IMR-90 (cell line): ENCODE measurements around the gene PNKD. TPM values are rescaled to one million over a fixed set of nuclear protein-coding genes. Genes with fewer than 3 reads are reported as not detected.

Source experiments
- ATAC-seq: fragments of 200-7000 bp; cut with Tn5 transposase; 2 replicates; pipeline ENCODE4 v1.9.1; 2020; ENCODE audit warnings: low read depth, mild to moderate bottlenecking, moderate library complexity
- BruUV-seq: library from RNA; stranded (reverse); fragments of 400-500 nt; replicated peaks from 2 replicates; lab custom pipeline; 2021; lab: Mats Ljungman, UMichigan
- CTCF ChIA-PET: fragments of 300-600 bp; formaldehyde crosslinking; extraction: SDS; loops from one replicate; lab custom pipeline; 2021; ENCODE audit warnings: antibody characterized with exemption; lab: Yijun Ruan, JAX
- POLR2A ChIA-PET: fragments of 300-600 bp; sonication (Branson Sonifier 250); formaldehyde crosslinking; loops from one replicate; lab custom pipeline; 2022; ENCODE audit warnings: antibody characterized with exemption; ENCODE audit not compliant: unreplicated experiment; lab: Charles Lee
- DNase-seq: peaks from one replicate; pipeline ENCODE4 v3.0.0; 2013
- H2AFZ ChIP-seq: replicated peaks from 2 replicates; pipeline ENCODE3; 2013; ENCODE audit warnings: low read length, mild to moderate bottlenecking; ENCODE audit not compliant: poor library complexity
- H2AK5ac ChIP-seq: 2 replicates; pipeline ENCODE4 v1.6.1; 2013; ENCODE audit warnings: low read depth, low read length, inconsistent platforms
- H2AK9ac ChIP-seq: replicated peaks from 2 replicates; pipeline ENCODE3; 2013; ENCODE audit warnings: mild to moderate bottlenecking, low read depth, low read length, moderate library complexity; ENCODE audit not compliant: poor library complexity
- H2BK120ac ChIP-seq: 2 replicates; pipeline ENCODE4 v1.6.1; 2013; ENCODE audit warnings: low read depth, low read length, inconsistent platforms
- H2BK15ac ChIP-seq: 3 replicates; pipeline ENCODE4 v1.6.1; 2013; ENCODE audit warnings: low read depth, low read length, inconsistent platforms
- H2BK20ac ChIP-seq: 2 replicates; pipeline ENCODE4 v1.6.1; 2013; ENCODE audit warnings: low read depth, mild to moderate bottlenecking, inconsistent platforms, low read length, moderate library complexity
- H2BK5ac ChIP-seq: 2 replicates; pipeline ENCODE4 v1.6.1; 2013; ENCODE audit warnings: mild to moderate bottlenecking, low read depth, low read length, inconsistent platforms; ENCODE audit not compliant: poor library complexity, severe bottlenecking
- H3K14ac ChIP-seq: replicated peaks from 2 replicates; pipeline ENCODE4 v1.6.1; 2013; ENCODE audit warnings: low read depth, low read length, inconsistent platforms
- H3K18ac ChIP-seq: 2 replicates; pipeline ENCODE4 v1.6.1; 2013; ENCODE audit warnings: low read depth, low read length, control low read depth
- H3K23ac ChIP-seq: 2 replicates; pipeline ENCODE4 v1.6.1; 2013; ENCODE audit warnings: low read depth, low read length, inconsistent platforms
- H3K27ac ChIP-seq: 2 replicates; pipeline ENCODE4 v1.5.1; 2013; ENCODE audit warnings: mild to moderate bottlenecking, control low read depth, low read length; ENCODE audit not compliant: insufficient read depth
- H3K27me3 ChIP-seq: 2 replicates; pipeline ENCODE4 v1.6.1; 2013; ENCODE audit warnings: low read length; ENCODE audit not compliant: control insufficient read depth, insufficient read depth
- H3K36me3 ChIP-seq: 2 replicates; pipeline ENCODE4 v1.6.1; 2013; ENCODE audit warnings: low read length, mixed read lengths; ENCODE audit not compliant: control insufficient read depth, insufficient read depth
- H3K4ac ChIP-seq: 2 replicates; pipeline ENCODE4 v1.6.1; 2013; ENCODE audit warnings: low read depth, low read length, inconsistent platforms
- H3K4me1 ChIP-seq: 2 replicates; pipeline ENCODE4 v1.6.1; 2013; ENCODE audit warnings: low read length, mixed read lengths; ENCODE audit not compliant: control insufficient read depth, insufficient read depth
- H3K4me2 ChIP-seq: 2 replicates; pipeline ENCODE4 v1.6.1; 2013; ENCODE audit warnings: low read depth, mild to moderate bottlenecking, control low read depth, low read length, moderate library complexity
- H3K4me3 ChIP-seq: 2 replicates; pipeline ENCODE4 v1.5.1; 2013; ENCODE audit warnings: low read depth, mild to moderate bottlenecking, control low read depth, low read length, moderate library complexity; ENCODE audit not compliant: insufficient read depth
- H3K56ac ChIP-seq: 2 replicates; pipeline ENCODE4 v1.6.1; 2013; ENCODE audit warnings: low read length, inconsistent platforms; ENCODE audit not compliant: insufficient read depth; ENCODE audit errors: extremely low read depth
- H3K79me1 ChIP-seq, 2 experiments: 2 replicates each; pipeline ENCODE4 v1.6.1; 2013; ENCODE audit warnings: low read length in 2 of 2, inconsistent platforms in 1 of 2, low read depth in 1 of 2
- H3K9ac ChIP-seq: 2 replicates; pipeline ENCODE4 v1.6.1; 2013; ENCODE audit warnings: low read depth, low read length, control low read depth
- H3K9me1 ChIP-seq: 2 replicates; pipeline ENCODE4 v1.6.1; 2013; ENCODE audit warnings: low read length, inconsistent platforms; ENCODE audit not compliant: insufficient read depth
- H3K9me3 ChIP-seq: 2 replicates; pipeline ENCODE4 v1.6.1; 2013; ENCODE audit warnings: low read length; ENCODE audit not compliant: control insufficient read depth, insufficient read depth
- H4K20me1 ChIP-seq: 2 replicates; pipeline ENCODE4 v1.6.1; 2013; ENCODE audit warnings: low read length, inconsistent platforms; ENCODE audit not compliant: insufficient read depth
- H4K5ac ChIP-seq: 2 replicates; pipeline ENCODE4 v1.6.1; 2013; ENCODE audit warnings: mild to moderate bottlenecking, low read depth, low read length, control low read depth
- H4K8ac ChIP-seq, 2 experiments: 2 replicates each; pipeline ENCODE4 v1.6.1; 2013; ENCODE audit warnings: low read depth in 2 of 2, low read length in 2 of 2, control low read depth in 1 of 2, inconsistent platforms in 1 of 2
- H4K91ac ChIP-seq: 2 replicates; pipeline ENCODE4 v1.6.1; 2013; ENCODE audit warnings: low read depth, low read length, inconsistent platforms; ENCODE audit not compliant: insufficient read depth
- BHLHE40 ChIP-seq: fragments of 150-350 bp; IDR thresholded peaks from 2 replicates; pipeline ENCODE4 v1.6.1; 2016; ENCODE audit warnings: mild to moderate bottlenecking, low read depth, low read length
- CEBPB ChIP-seq: IDR thresholded peaks from 2 replicates; pipeline ENCODE4 v1.6.1; 2012; ENCODE audit warnings: low read depth, low read length, improper control_type of control experiment
- CHD1 ChIP-seq: IDR thresholded peaks from 2 replicates; pipeline ENCODE4 v1.6.1; 2012; ENCODE audit warnings: low read depth, low read length, improper control_type of control experiment
- MAFK ChIP-seq: IDR thresholded peaks from 2 replicates; pipeline ENCODE4 v1.6.1; 2012; ENCODE audit warnings: low read depth, low read length, improper control_type of control experiment
- MAZ ChIP-seq: IDR thresholded peaks from 2 replicates; pipeline ENCODE4 v1.6.1; 2012; ENCODE audit warnings: low read depth, mild to moderate bottlenecking, low read length, improper control_type of control experiment, moderate library complexity, borderline replicate concordance
- MXI1 ChIP-seq: IDR thresholded peaks from 2 replicates; pipeline ENCODE4 v1.6.1; 2012; ENCODE audit warnings: low read depth, mild to moderate bottlenecking, low read length, moderate library complexity, borderline replicate concordance
- NFE2L2 ChIP-seq: fragments of 150-350 bp; IDR thresholded peaks from 2 replicates; pipeline ENCODE4 v1.6.1; 2016; ENCODE audit warnings: low read depth, mild to moderate bottlenecking, low read length
- POLR2A ChIP-seq: IDR thresholded peaks from 2 replicates; pipeline ENCODE4 v1.6.1; 2012; ENCODE audit warnings: mild to moderate bottlenecking, low read depth, low read length
- RAD21 ChIP-seq: IDR thresholded peaks from 2 replicates; pipeline ENCODE4 v1.6.1; 2012; ENCODE audit warnings: low read length, improper control_type of control experiment
- RCOR1 ChIP-seq: IDR thresholded peaks from 2 replicates; pipeline ENCODE4 v1.6.1; 2012; ENCODE audit warnings: mild to moderate bottlenecking, low read length, improper control_type of control experiment; ENCODE audit not compliant: insufficient replicate concordance
- RFX5 ChIP-seq: IDR thresholded peaks from 2 replicates; pipeline ENCODE4 v1.8.0; 2012; ENCODE audit warnings: low read depth, mild to moderate bottlenecking, low read length, moderate library complexity
- SMC3 ChIP-seq: fragments of 150-350 bp; IDR thresholded peaks from 2 replicates; pipeline ENCODE4 v1.6.1; 2016; ENCODE audit warnings: low read depth, mild to moderate bottlenecking, antibody characterized with exemption, low read length, moderate library complexity
- WGBS, 2 experiments: methylation state at CpG; one replicate each; pipeline versions ENCODE4 v1.1.5 to v1.1.7; 2013; ENCODE audit warnings: missing lambda C conversion rate in 2 of 2; ENCODE audit not compliant: insufficient read length in 1 of 2; ENCODE audit errors: extremely low coverage in 2 of 2; 5-methylcytosine and 5-hydroxymethylcytosine counted together
- dilution Hi-C: fragments of 300-500 bp; cut with HindIII; formaldehyde crosslinking; loops from one replicate; pipeline ENCODE4 v1.14.3; 2018; ENCODE audit warnings: low sequenced_read_pairs; ENCODE audit not compliant: unreplicated experiment
- in situ Hi-C: fragments of 300-500 bp; cut with MboI; formaldehyde crosslinking; loops from 3 replicates; pipeline ENCODE4 v1.14.3; 2019; ENCODE audit warnings: low sequenced_read_pairs, inconsistent platforms, mixed read lengths
- intact Hi-C: fragments of 100-400 bp; cut with micrococcal nuclease; formaldehyde crosslinking; loops from 2 replicates; pipeline ENCODE4 v1.10.0; 2022
- polyA plus RNA-seq, 3 experiments: library from polyadenylated mRNA; depleted of rRNA; stranded (reverse); fragments of >200 nt; gene quantifications; 2 replicates each; pipeline ENCODE4 v1.2.3, GENCODE V29; 2012; ENCODE audit warnings: low replicate concordance in 1 of 3
- total RNA-seq: library from RNA; depleted of rRNA; stranded (reverse); fragments of >200 nt; gene quantifications from 2 replicates; pipeline ENCODE4 v1.2.3, GENCODE V29; 2012
- TF ChIP-seq, protein P1 (sequence below): fragments of 150-350 bp; IDR thresholded peaks from 2 replicates; pipeline ENCODE4 v1.6.1; 2016; ENCODE audit warnings: low read depth, mild to moderate bottlenecking, low read length, moderate library complexity, borderline replicate concordance
- TF ChIP-seq, protein P2 (sequence below): conservative IDR thresholded peaks from 2 replicates; pipeline ENCODE4 v1.5.1; 2012; ENCODE audit warnings: mild to moderate bottlenecking, low read depth, low read length, improper control_type of control experiment
- TF ChIP-seq, protein P3 (sequence below): fragments of 150-350 bp; IDR thresholded peaks from 2 replicates; pipeline ENCODE4 v1.6.1; 2017; ENCODE audit warnings: mild to moderate bottlenecking, antibody characterized with exemption, low read length, low read depth

Gene PNKD
- total and polyA plus RNA-seq, 2 of the 4 experiments (the other 2 are of a cell fraction) = 19.2 to 68.5 TPM

DNA sequence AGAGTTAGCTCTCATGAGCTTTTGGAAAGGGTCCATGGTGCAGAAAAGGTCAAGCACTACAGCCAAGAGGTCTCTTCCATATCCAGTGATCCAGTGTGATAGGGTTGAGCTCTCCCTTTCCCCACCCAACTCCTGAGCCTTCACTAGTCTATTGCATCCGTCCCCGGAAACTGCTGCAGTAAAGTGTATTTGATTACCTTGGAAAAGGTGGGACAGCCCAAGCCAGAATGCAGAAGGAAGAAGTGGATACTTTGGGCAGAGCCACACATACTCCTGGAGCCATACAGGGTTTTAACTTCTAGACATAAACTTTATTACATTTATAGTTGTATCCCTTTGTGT lies 3.6 kb downstream of the PNKD start:
- Histone ChIP-seq H3K14ac (no peak overlapping the region), H3K79me1 (peaks cover 20 to 79% of the 10 kb centered on the region in 2 experiments), H3K4me2 (no peak overlapping the region), H2BK20ac (no peak overlapping the region), H3K4me1 (peaks cover 10% of the 10 kb centered on the region), H2AK9ac (no peak overlapping the region), H3K27me3 (no peaks in the 10 kb centered on the region), H3K36me3 (peaks cover 52% of the 10 kb centered on the region), H2AK5ac (no peak overlapping the region), H4K8ac (no peak overlapping the region), H4K91ac (no peak overlapping the region), H3K9me1 (0 out of 2 replicates have a peak, but pooled peaks cover 3% of the 10 kb centered on the region), H3K23ac (no peak overlapping the region), H3K27ac (no peak overlapping the region), H2AFZ (no peak overlapping the region), H2BK5ac (no peak overlapping the region), H3K56ac (no peak overlapping the region), H3K9me3 (no peaks in the 10 kb centered on the region), H4K5ac (no peak overlapping the region), H2BK15ac (no peak overlapping the region), H3K4ac (no peak overlapping the region), H4K20me1 (peaks cover 9% of the 10 kb centered on the region), H3K4me3 (no peak overlapping the region), H2BK120ac (no peak overlapping the region), H3K9ac (no peak overlapping the region), H3K18ac (no peak overlapping the region)
- intact Hi-C loops (loop anchor here (2.0 to 10.0 kb wide), 2 partner anchors 13 to 291 kb away; partner anchors contain the start of genes CNOT9 and USP37), dilution Hi-C loops (no loop called here), in situ Hi-C loops (loop anchor here (10.0 kb wide), 1 partner anchor 121 kb away; the partner anchor contains the start of gene CTDSP1)
- DNase-seq (no peak), ATAC-seq (no peak)
- no TSS peak for BruUV-seq
- TF ChIP-seq MAFK (no peak), MAZ (no peak), MXI1 (no peak), BHLHE40 (no peak), RCOR1 (no peak), NFE2L2 (no peak), CEBPB (no peak), RFX5 (no peak), RAD21 (no peak), CHD1 (no peak), POLR2A (no peak), SMC3 (no peak)
- TF ChIP-seq, protein P1, sequence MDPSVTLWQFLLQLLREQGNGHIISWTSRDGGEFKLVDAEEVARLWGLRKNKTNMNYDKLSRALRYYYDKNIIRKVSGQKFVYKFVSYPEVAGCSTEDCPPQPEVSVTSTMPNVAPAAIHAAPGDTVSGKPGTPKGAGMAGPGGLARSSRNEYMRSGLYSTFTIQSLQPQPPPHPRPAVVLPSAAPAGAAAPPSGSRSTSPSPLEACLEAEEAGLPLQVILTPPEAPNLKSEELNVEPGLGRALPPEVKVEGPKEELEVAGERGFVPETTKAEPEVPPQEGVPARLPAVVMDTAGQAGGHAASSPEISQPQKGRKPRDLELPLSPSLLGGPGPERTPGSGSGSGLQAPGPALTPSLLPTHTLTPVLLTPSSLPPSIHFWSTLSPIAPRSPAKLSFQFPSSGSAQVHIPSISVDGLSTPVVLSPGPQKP = no peak
- TF ChIP-seq, protein P2, sequence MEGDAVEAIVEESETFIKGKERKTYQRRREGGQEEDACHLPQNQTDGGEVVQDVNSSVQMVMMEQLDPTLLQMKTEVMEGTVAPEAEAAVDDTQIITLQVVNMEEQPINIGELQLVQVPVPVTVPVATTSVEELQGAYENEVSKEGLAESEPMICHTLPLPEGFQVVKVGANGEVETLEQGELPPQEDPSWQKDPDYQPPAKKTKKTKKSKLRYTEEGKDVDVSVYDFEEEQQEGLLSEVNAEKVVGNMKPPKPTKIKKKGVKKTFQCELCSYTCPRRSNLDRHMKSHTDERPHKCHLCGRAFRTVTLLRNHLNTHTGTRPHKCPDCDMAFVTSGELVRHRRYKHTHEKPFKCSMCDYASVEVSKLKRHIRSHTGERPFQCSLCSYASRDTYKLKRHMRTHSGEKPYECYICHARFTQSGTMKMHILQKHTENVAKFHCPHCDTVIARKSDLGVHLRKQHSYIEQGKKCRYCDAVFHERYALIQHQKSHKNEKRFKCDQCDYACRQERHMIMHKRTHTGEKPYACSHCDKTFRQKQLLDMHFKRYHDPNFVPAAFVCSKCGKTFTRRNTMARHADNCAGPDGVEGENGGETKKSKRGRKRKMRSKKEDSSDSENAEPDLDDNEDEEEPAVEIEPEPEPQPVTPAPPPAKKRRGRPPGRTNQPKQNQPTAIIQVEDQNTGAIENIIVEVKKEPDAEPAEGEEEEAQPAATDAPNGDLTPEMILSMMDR = no peak
- TF ChIP-seq, protein P3, sequence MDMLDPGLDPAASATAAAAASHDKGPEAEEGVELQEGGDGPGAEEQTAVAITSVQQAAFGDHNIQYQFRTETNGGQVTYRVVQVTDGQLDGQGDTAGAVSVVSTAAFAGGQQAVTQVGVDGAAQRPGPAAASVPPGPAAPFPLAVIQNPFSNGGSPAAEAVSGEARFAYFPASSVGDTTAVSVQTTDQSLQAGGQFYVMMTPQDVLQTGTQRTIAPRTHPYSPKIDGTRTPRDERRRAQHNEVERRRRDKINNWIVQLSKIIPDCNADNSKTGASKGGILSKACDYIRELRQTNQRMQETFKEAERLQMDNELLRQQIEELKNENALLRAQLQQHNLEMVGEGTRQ = no peak
- POLR2A ChIA-PET = interaction anchor here (1.1 kb wide), 1 partner anchor 13 kb away, joined by 4 read pairs; no protein-coding TSS in a partner anchor
- CTCF ChIA-PET = interaction anchor here (1.2 kb wide), 1 partner anchor 82 kb away, joined by 4 read pairs; the partner anchor contains the start of gene CATIP
- no CpG with 5 or more reads among the region's 2 CpGs for WGBS, 2 experiments
